ENCODE data around the gene KRR1.
"Not testable (repeated sequence)": the region's sequence is repeated elsewhere in the genome, so short reads cannot be mapped to it uniquely, and the experiment has no call there.

The KRR1 gene

DNA sequence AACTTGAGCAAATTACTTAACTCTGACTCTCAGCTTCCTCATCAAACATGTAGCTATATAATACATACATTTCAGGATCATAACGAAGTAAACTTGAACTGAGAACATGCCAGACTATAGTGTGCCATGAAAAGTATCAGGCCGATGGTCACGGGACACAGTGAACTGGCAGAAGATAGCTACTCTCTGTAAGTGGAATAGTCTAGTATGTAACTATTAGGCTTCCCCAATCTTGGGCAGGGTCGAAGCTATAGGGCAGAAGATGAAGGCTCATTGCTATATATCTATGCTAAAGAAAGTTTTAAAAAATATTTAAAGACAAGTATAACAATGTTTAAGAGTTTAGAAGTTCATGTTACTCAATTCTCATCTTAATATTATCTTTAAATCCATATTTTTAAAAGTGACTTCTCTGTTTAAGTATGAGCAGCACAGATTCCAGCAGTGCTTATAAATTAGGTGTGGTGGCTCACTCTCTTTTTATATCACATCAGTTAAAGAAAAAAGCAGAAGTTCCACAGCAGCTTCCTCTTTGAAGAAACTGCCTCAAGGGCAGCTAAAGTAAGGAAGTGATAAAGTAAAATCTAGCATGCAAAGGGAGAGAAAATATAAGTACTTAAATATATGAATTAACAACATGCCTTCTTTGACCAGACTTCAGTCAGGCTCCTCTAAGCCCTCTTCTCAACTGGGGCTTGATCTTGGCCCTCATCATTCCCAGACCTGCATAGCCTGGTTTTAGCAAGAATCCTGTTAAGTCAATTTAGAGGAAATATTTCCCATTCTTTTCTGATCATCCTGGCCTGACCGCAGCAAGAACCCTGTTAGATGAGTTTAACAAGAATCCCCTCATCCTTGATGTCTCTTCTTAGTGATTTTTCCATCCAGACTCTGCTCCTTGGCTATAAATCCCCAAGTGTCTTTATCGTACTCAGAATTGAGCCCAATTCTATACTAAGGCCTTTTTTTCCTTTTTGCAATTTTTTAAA, 39.2 kb downstream of the KRR1 start:
- FAIRE-seq: no peak

DNA sequence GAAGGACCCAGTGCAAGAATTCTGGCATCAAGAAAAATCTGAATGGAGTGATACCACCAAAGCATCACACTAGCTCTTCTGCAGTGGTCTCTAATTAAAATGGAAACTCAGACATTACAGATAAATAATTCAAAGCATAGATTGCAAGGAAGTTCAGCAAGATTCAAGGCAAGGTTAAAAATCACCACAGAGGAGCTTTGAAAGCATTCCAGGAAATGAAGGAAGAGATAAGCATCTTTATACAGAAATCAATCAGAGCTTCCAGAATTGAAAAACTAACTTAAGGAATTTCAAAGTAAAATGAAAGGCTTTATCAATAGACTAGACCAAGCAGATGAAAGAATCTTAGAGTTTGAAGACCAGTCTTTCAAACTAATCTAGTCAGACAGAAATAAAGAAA, 51.2 kb downstream of the KRR1 start:
- no peak for FAIRE-seq

DNA sequence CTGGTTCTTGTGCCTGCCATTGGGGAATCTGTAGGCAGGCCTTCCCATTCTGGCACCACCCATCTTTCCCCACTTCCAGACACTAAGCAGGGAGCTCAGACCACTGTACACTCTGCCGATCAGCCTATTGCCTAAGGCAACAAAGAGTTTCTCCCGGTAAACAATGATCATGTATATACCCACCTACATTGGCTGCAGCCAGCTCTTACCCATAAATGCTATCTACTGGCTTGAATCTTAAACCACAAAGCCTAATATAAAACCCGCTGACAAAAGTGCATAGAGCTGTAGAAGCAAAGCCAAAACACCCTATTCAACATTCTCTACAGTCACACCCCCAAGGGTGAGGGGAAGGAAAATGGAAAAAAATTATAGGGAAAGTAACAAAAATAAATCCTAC, 51.7 kb downstream of the KRR1 start:
- no peak for FAIRE-seq

DNA sequence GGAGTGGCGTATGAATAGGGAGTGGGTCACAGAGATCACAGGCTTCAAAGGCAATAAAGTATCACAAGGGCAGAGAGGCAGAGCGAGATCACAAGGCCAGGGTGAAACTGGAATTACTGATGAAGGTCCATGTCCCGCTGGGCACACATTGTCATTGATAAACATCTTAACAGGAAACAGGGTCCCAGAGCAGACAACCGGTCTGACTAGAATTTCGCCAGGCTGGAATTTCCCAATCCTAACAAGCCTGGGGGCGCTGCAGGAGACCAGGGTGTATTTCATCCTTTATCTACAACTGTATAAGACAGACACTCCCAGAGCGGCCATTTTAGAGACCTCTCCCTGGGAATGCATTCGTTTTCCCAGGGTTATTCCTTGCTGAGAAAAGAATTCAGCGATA, 53.5 kb downstream of the KRR1 start:
- not testable (repeated sequence) for FAIRE-seq

DNA sequence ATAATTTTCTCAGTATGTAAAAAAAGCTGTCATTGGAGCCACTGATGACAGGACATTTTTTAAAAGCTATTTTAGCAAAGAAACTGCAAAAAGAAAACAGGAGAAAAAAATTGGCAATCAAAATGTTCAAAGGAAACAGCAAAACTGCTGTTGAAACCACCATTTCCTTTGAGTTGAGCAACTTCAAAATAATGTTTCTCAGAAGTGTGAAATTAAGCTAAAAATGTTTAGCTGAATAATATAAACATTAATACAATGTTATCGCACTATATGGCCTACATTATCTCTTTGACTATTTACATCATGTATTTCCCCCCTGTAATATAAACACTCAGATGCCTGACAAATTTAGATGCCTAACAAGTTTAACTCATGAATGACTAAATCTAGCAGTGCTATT, 54.2 kb downstream of the KRR1 start:
- no peak for FAIRE-seq

DNA sequence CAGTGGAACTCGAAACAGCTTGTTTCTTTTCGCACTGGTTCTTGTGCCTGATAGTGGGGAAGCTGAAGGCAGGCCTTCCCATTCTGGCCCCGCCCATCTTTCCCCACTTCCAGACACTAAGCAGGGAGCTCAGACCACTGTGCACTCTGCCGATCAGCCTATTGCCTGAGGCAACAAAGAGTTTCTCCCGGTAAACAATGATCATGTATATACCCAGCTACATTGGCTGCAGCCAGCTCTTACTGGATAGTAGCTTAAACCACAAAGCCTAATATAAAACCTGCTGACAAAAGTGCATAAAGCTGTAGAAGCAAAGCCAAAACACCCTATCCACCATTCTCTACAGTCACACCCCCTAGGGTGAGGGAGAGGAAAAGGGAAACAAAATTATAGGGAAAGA, 55.6 kb downstream of the KRR1 start:
- FAIRE-seq: no peak

DNA sequence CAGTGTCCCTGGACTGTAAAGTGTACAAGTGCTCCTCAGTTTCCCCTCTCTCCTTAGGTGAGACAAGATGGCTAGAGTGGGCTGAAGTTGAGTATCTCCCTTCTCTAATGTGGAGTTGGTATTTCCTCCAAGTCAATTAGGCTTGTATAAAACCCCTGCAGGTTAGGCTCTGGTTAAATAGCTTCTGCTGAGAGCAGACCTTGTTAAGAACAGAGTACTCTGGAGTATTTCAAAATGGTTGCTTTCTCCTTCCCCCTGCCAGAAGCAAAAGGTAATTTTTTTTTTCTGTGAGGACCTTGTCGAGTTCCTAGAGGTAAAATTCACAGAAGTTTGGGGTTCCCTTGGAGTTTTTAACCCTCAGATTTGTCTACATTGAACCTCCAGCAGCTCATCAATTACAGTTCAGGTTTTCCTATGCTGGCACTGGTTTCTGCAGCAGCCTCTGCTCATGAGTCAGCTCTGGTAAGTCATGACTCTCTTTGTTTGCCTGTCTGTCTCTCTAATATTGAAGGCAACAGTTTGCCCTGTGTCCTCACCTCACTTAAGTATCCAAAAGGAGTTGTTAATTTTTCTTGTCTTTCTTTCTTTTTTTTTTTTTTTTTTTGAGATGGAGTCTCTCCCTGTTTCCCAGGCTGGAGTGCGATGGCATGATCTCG, 58.6 kb downstream of the KRR1 start:
- no peak for FAIRE-seq

DNA sequence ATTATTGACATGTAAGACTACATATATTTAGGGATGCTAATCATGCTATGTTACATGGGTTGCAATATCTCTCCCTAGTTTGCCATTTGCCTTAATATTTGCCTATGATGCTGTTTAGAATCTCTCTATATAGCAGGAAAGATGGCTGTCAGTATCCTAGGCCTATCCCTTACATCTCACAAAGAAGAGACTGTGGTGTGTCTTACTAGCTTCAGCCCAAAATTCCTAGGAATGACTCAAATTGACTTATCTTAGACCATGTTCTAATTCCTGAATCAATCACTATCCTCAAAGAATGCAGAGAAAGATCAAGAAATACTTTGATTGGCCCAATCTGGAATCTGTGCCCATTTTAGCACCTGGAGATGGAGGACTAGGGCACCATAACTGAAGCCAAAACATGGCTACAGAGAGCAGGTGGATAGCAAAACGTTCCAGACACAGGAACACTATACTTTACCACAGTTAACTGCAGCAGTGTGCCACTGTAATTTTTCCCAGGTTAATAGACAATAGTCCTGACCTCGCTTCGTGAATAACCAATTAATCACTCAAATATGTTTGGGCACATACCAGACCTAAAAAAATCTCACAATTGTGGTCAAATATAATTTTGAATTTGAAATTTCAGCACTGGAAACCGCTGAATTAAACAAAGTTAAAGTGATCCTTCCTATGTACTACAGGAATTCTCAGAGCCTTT, 63.6 kb downstream of the KRR1 start:
- no peak for FAIRE-seq

DNA sequence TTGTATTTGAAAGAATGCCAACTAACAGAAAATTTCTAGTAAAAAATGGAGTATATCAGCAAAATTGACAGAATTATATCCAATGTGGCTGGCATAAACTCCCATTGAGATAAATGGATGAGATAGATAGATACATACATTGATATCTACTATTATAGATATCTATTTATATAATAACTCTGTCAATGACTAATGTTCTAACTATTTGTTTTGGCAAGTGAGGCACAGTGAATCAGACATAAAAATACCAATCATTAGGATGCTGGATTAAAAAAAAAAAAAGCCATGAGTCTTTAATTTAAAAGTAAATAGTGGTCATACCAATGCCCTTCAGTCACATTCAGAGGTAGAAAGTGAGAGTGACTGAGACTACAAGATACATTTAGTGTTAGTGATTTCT, 64.6 kb downstream of the KRR1 start:
- no peak for FAIRE-seq

DNA sequence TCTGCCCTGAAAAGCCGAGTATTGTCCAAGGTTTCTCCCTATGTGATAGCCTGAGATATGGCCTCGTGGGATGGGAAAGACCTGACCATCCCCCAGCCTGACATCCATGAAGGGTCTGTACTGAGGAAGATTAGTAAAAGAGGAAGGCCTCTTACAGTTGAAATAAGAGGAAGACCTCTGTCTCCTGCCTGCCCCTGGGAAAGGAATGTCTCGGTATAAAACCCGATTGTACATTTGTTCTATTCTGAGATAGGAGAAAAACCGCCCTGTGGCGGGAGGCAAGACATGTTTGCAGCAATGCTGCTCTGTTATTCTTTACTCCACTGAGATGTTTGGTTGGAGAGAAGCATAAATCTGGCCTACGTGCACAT, 66.3 kb downstream of the KRR1 start:
- not testable (repeated sequence) for FAIRE-seq

DNA sequence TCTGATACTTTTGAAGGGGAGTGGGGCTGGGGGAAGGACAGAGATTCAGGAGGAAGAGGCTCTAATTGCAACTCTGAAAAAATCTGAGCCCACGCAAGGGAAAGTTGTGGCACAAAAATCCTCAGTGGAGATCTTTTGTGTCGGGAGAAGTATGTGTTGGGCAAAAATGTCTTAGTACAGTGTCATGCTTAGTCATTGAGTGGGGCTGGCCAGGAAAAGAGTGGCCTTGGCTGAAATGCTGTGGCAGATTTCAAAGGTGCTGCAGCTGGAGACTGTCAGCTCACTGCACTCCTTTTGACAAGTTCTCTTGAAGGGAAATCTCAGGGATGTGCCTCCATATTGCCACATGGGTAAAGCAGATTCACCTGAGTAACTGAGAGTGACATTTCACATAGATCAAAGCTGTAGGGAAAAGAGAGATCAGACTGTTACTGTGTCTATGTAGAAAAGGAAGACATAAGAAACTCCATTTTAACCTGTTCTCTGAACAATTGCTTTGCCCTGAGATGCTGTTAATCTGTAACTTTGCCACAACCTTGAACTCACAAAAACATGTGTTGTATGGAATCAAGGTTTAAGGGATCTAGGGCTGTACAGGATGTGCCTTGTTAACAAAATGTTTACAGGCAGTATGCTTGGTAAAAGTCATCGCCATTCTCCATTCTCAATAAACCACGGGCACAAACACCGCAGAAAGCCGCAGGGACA, 66.8 kb downstream of the KRR1 start:
- no peak for FAIRE-seq

DNA sequence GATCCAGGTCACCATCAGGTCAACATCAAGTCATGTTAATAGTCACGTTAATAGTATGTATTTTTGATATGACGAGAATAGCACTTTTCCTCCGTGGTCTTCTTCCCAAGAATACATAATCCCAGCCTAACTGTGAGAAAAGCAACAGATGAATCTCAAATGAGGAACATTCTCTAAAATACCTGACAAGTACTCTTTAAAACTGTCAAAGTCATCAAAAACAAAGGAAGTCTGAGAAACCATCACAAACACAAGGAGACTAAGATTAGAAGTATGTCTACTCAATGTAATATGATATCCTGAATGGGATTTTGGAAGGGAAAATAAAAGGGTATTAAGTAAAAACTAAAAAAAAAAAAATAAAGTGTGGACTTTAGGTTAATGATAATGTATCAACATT, 67.7 kb downstream of the KRR1 start:
- no peak for FAIRE-seq

DNA sequence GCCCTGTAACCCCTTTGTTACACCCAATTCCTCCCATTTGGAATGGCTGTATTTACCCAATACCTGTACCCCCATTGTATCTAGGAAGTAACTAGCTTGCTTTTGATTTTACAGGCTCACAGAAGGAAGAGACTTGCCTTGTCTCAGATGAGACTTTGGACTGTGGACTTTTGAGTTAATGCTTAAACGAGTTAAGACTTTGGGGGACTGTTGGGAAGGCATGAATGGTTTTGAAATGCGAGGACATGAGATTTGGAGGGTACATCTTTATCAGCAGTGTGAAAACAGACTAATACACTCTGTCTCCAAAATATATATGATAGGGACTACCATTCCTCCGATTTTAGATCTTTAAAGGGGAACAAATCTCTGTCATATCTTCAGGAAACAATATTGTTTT, 69.0 kb downstream of the KRR1 start:
- not testable (repeated sequence) for FAIRE-seq

DNA sequence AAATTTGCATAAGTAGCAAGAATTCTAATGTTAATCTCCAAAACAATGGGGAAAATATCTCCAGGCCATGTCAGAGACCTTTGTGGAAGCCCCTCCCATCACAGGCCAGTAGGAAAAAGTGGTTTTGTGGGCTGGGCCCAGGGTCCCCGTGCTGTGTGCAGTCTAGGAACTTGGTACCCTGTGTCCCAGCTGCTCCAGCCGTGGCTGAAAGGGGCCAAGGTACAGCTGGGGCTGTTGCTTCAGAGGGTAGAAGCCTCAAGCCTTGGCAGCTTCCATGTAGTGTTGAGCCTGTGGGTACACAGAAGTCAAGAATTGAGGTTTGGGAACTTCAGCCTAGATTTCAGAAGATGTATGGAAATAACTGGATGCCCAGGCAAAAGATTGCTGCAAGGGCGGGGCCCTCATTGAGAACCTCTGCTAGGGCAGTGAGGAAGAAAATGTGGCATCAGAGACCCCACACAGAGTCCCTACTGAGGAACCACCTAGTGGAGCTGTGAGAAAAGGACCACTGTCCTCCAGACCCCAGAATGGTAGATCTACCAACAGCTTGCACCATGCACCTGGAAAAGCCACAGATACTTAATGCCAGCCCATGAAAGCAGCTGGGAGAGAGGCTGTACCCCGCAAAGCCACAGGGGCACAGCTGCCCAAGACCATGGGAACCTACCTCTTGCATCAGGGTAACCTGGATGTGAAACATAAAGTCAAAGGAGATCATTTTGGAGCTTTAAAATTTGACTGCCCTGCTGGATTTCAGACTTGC, 69.5 kb downstream of the KRR1 start:
- not testable (repeated sequence) for FAIRE-seq

All from TTC549 (cell line).